Endodermal cell (in vitro differentiated cells): Measurements from ENCODE around the gene OPRL1. TPM values are rescaled to one million over a fixed set of nuclear protein-coding genes. Genes with fewer than 3 reads are reported as not detected.
A peak's percentile ranks its signal among the peaks of the same experiment; 100 is the strongest.

Experiments used
- DNase-seq: peaks from one replicate; pipeline ENCODE4 v3.0.0-alpha.2; 2017
- H3K27ac ChIP-seq: 2 replicates; pipeline ENCODE4 v1.5.1; 2013; ENCODE audit warnings: mild to moderate bottlenecking, low read depth, low read length, moderate library complexity
- H3K27me3 ChIP-seq: 2 replicates; pipeline ENCODE4 v1.6.1; 2013; ENCODE audit warnings: mild to moderate bottlenecking, low read length, moderate library complexity; ENCODE audit not compliant: insufficient read depth, control insufficient read depth, poor library complexity, severe bottlenecking
- H3K36me3 ChIP-seq: 2 replicates; pipeline ENCODE4 v1.7.0; 2013; ENCODE audit warnings: mild to moderate bottlenecking, low read length, moderate library complexity; ENCODE audit not compliant: control insufficient read depth, insufficient read depth
- H3K4me1 ChIP-seq: one replicate; pipeline ENCODE4 v1.7.0; 2013; ENCODE audit warnings: low read length; ENCODE audit not compliant: control insufficient read depth, insufficient read depth
- H3K4me3 ChIP-seq: 2 replicates; pipeline ENCODE4 v1.5.1; 2013; ENCODE audit warnings: mild to moderate bottlenecking, low read length, moderate library complexity
- H3K9ac ChIP-seq: 2 replicates; pipeline ENCODE4 v1.6.1; 2013; ENCODE audit warnings: mild to moderate bottlenecking, low read length, moderate library complexity; ENCODE audit not compliant: poor library complexity, severe bottlenecking; ENCODE audit errors: extremely low read depth
- H3K9me3 ChIP-seq: 2 replicates; pipeline ENCODE4 v1.6.1; 2013; ENCODE audit warnings: mild to moderate bottlenecking, low read length, moderate library complexity; ENCODE audit not compliant: control insufficient read depth
- H3K27ac Mint-ChIP-seq: 2 replicates; pipeline ENCODE4 v1.8.0; 2020; ENCODE audit warnings: mixed read lengths
- H3K27me3 Mint-ChIP-seq: 2 replicates; pipeline ENCODE4 v1.8.0; 2021; ENCODE audit warnings: mild to moderate bottlenecking, mixed read lengths; ENCODE audit not compliant: insufficient read depth
- H3K36me3 Mint-ChIP-seq: 2 replicates; pipeline ENCODE4 v1.8.0; 2020; ENCODE audit warnings: low read depth, mixed read lengths
- H3K4me1 Mint-ChIP-seq: 2 replicates; pipeline ENCODE4 v1.8.0; 2020; ENCODE audit warnings: mixed read lengths
- H3K4me3 Mint-ChIP-seq: 2 replicates; pipeline ENCODE4 v1.8.0; 2020; ENCODE audit warnings: mild to moderate bottlenecking, moderate library complexity, mixed read lengths
- H3K9me3 Mint-ChIP-seq: 2 replicates; pipeline ENCODE4 v1.8.0; 2020; ENCODE audit warnings: mild to moderate bottlenecking, mixed read lengths
- CTCF ChIP-seq: fragments of 200-600 bp; sonication (generic); conservative IDR thresholded peaks from 2 replicates; pipeline ENCODE4 v1.5.0; 2021; ENCODE audit warnings: antibody characterized with exemption, mild to moderate bottlenecking
- WGBS, 2 experiments: methylation state at CpG; one replicate each; pipeline versions ENCODE4 v1.1.5 to v1.1.7; 2013; ENCODE audit warnings: missing lambda C conversion rate in 2 of 2, mixed read lengths in 1 of 2; ENCODE audit not compliant: insufficient coverage in 1 of 2, insufficient read length in 1 of 2; 5-methylcytosine and 5-hydroxymethylcytosine counted together
- total RNA-seq, 2 donors: library from RNA; stranded (reverse); fragmentation: NEBNext Ultra II Directional in 1 of 2; extraction: Animal tissue kit (Norgen Biotek cat#: 25700) in 1 of 2; gene quantifications; 2 replicates in 1 of 2; 3 replicates in 1 of 2; pipeline ENCODE4 v1.2.1, GENCODE V29; 2021

Gene OPRL1
- total RNA-seq, 2 donors from 2014 or later, result 4.1 to 5.5 TPM

- peaks cover 19% of the 10 kb centered on the region for H3K4me1 Mint-ChIP-seq
- no peak within 1 kb of the TSS for H3K4me3 ChIP-seq
- H3K9ac ChIP-seq, result no peak within 1 kb of the TSS
- no peak within 1 kb of the TSS for H3K27ac ChIP-seq
- TF ChIP-seq CTCF, result no peak
- H3K4me1 ChIP-seq, result peaks cover 18% of the 10 kb centered on the region
- 68 to 90% methylated on average over 2 to 10 of the region's 10 CpGs for WGBS, 2 experiments
- H3K36me3 ChIP-seq, result peaks cover 12% of the 10 kb centered on the region
- H3K27me3 Mint-ChIP-seq, result peaks cover 20% of the 10 kb centered on the region
- peak within 1 kb of the TSS; percentile 78 for H3K27ac Mint-ChIP-seq
- H3K4me3 Mint-ChIP-seq, result peak within 1 kb of the TSS; percentile 29
- peak; percentile 70 for DNase-seq
- H3K9me3 Mint-ChIP-seq, result no peaks in the 10 kb centered on the region
- H3K27me3 ChIP-seq, result peaks cover 29% of the 10 kb centered on the region
- H3K9me3 ChIP-seq, result no peaks in the 10 kb centered on the region
- H3K36me3 Mint-ChIP-seq, result peaks cover 30% of the 10 kb centered on the region
Observed at GRCh38 chr20:64035933-64036345, 43.9 kb upstream of the OPRL1 start, which contains the start of gene C20orf204. Gene C20orf204, plus strand, starts transcription at chr20:64036182. Its CDS starts 142 bp downstream, at chr20:64036324.

DNA sequence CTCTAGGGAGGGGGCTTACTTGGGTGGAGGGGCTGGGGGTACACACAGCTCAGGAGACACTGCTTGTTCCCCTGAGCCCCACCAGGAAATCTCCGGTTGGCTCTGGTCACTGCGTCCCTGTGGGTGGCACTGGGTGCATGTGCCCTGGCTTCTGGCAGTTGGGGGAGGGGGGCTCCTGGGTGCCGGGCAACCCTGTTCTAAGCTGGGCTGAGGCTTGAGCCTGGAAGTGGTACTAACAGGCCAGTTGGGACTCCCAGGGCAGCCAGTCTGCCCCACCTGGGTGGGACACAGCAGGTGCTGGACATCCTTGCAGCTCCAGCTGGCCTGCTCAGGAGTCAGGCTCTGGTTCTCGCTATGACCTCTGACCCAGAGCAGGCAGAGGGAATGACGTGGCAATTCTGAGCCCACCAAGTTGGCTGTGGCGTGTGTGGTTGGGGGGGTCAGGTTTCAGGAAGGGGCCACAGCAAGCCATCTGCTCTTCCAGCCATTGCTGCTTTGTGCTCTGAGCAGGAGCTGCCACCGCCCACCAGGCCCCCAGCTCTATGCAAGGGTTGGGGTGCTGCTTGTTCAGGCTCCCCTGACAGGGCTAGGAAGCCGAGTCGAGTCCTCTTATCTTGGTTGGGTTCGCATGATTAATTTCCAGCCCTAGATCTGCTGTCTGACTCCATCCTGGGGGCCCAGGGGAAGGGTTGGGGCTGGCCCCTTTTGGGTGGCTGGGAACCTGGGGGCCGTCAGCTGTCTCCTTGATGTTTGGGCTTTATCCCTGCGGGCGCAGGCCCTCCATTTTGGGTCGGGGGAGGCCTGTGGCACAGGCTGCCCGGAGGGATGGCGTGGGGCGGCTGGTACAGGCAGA, 43.3 kb upstream of the OPRL1 start:
- Mint-ChIP-seq H3K27me3 (peaks cover 23% of the 10 kb centered on the region), H3K4me1 (peaks cover 15% of the 10 kb centered on the region), H3K9me3 (no peaks in the 10 kb centered on the region), H3K36me3 (peaks cover 26% of the 10 kb centered on the region), H3K27ac (no peak overlapping the region), H3K4me3 (peak overlapping the region; percentile 29)
- 89 to 94% methylated on average over 5 to 17 of the region's 17 CpGs for WGBS, 2 experiments
- H3K36me3 ChIP-seq, result peaks cover 11% of the 10 kb centered on the region
- H3K9me3 ChIP-seq, result no peaks in the 10 kb centered on the region
- H3K27ac ChIP-seq, result no peak overlapping the region
- H3K27me3 ChIP-seq, result peaks cover 36% of the 10 kb centered on the region
- TF ChIP-seq CTCF, result no peak
- no peak overlapping the region for H3K9ac ChIP-seq
- H3K4me3 ChIP-seq, result no peak overlapping the region
- peaks cover 16% of the 10 kb centered on the region for H3K4me1 ChIP-seq
- peak; percentile 61 for DNase-seq

- Histone ChIP-seq H3K4me1 (peaks cover 19% of the 10 kb centered on the region), H3K9me3 (no peaks in the 10 kb centered on the region), H3K27me3 (peaks cover 41% of the 10 kb centered on the region), H3K9ac (no peak overlapping the region), H3K4me3 (no peak overlapping the region), H3K36me3 (peaks cover 5% of the 10 kb centered on the region), H3K27ac (no peak overlapping the region)
- H3K4me3 Mint-ChIP-seq, result peak overlapping the region; percentile 52
- H3K4me1 Mint-ChIP-seq, result peaks cover 15% of the 10 kb centered on the region
- 86% methylated on average over 3 of the region's 3 CpGs; no CpG with 5 or more reads in 1 of the 2 experiments for WGBS, 2 experiments
- no peak for TF ChIP-seq CTCF
- peaks cover 26% of the 10 kb centered on the region for H3K27me3 Mint-ChIP-seq
- no peak overlapping the region for H3K27ac Mint-ChIP-seq
- no peaks in the 10 kb centered on the region for H3K9me3 Mint-ChIP-seq
- no peak for DNase-seq
- H3K36me3 Mint-ChIP-seq, result peaks cover 22% of the 10 kb centered on the region
Observed at GRCh38 chr20:64037199-64037497, 42.7 kb upstream of the OPRL1 start.
